IMR-90 (cell line): ENCODE data around the gene LONP1. TPM values are rescaled to one million over a fixed set of nuclear protein-coding genes. Genes with fewer than 3 reads are reported as not detected.

Experiments
- ATAC-seq: fragments of 200-7000 bp; cut with Tn5 transposase; 2 replicates; pipeline ENCODE4 v1.9.1; 2020; ENCODE audit warnings: low read depth, mild to moderate bottlenecking, moderate library complexity
- BruUV-seq: library from RNA; stranded (reverse); fragments of 400-500 nt; replicated peaks from 2 replicates; lab custom pipeline; 2021; lab: Mats Ljungman, UMichigan
- CTCF ChIA-PET: fragments of 300-600 bp; formaldehyde crosslinking; extraction: SDS; loops from one replicate; lab custom pipeline; 2021; ENCODE audit warnings: antibody characterized with exemption; lab: Yijun Ruan, JAX
- POLR2A ChIA-PET: fragments of 300-600 bp; sonication (Branson Sonifier 250); formaldehyde crosslinking; loops from one replicate; lab custom pipeline; 2022; ENCODE audit warnings: antibody characterized with exemption; ENCODE audit not compliant: unreplicated experiment; lab: Charles Lee
- DNase-seq: peaks from one replicate; pipeline ENCODE4 v3.0.0; 2013
- H2AFZ ChIP-seq: replicated peaks from 2 replicates; pipeline ENCODE3; 2013; ENCODE audit warnings: low read length, mild to moderate bottlenecking; ENCODE audit not compliant: poor library complexity
- H2AK5ac ChIP-seq: 2 replicates; pipeline ENCODE4 v1.6.1; 2013; ENCODE audit warnings: low read depth, low read length, inconsistent platforms
- H2AK9ac ChIP-seq: replicated peaks from 2 replicates; pipeline ENCODE3; 2013; ENCODE audit warnings: mild to moderate bottlenecking, low read depth, low read length, moderate library complexity; ENCODE audit not compliant: poor library complexity
- H2BK120ac ChIP-seq: 2 replicates; pipeline ENCODE4 v1.6.1; 2013; ENCODE audit warnings: low read depth, low read length, inconsistent platforms
- H2BK15ac ChIP-seq: 3 replicates; pipeline ENCODE4 v1.6.1; 2013; ENCODE audit warnings: low read depth, low read length, inconsistent platforms
- H2BK20ac ChIP-seq: 2 replicates; pipeline ENCODE4 v1.6.1; 2013; ENCODE audit warnings: low read depth, mild to moderate bottlenecking, inconsistent platforms, low read length, moderate library complexity
- H2BK5ac ChIP-seq: 2 replicates; pipeline ENCODE4 v1.6.1; 2013; ENCODE audit warnings: mild to moderate bottlenecking, low read depth, low read length, inconsistent platforms; ENCODE audit not compliant: poor library complexity, severe bottlenecking
- H3K14ac ChIP-seq: replicated peaks from 2 replicates; pipeline ENCODE4 v1.6.1; 2013; ENCODE audit warnings: low read depth, low read length, inconsistent platforms
- H3K18ac ChIP-seq: 2 replicates; pipeline ENCODE4 v1.6.1; 2013; ENCODE audit warnings: low read depth, low read length, control low read depth
- H3K23ac ChIP-seq: 2 replicates; pipeline ENCODE4 v1.6.1; 2013; ENCODE audit warnings: low read depth, low read length, inconsistent platforms
- H3K27ac ChIP-seq: 2 replicates; pipeline ENCODE4 v1.5.1; 2013; ENCODE audit warnings: mild to moderate bottlenecking, control low read depth, low read length; ENCODE audit not compliant: insufficient read depth
- H3K27me3 ChIP-seq: 2 replicates; pipeline ENCODE4 v1.6.1; 2013; ENCODE audit warnings: low read length; ENCODE audit not compliant: control insufficient read depth, insufficient read depth
- H3K36me3 ChIP-seq: 2 replicates; pipeline ENCODE4 v1.6.1; 2013; ENCODE audit warnings: low read length, mixed read lengths; ENCODE audit not compliant: control insufficient read depth, insufficient read depth
- H3K4ac ChIP-seq: 2 replicates; pipeline ENCODE4 v1.6.1; 2013; ENCODE audit warnings: low read depth, low read length, inconsistent platforms
- H3K4me1 ChIP-seq: 2 replicates; pipeline ENCODE4 v1.6.1; 2013; ENCODE audit warnings: low read length, mixed read lengths; ENCODE audit not compliant: control insufficient read depth, insufficient read depth
- H3K4me2 ChIP-seq: 2 replicates; pipeline ENCODE4 v1.6.1; 2013; ENCODE audit warnings: low read depth, mild to moderate bottlenecking, control low read depth, low read length, moderate library complexity
- H3K4me3 ChIP-seq: 2 replicates; pipeline ENCODE4 v1.5.1; 2013; ENCODE audit warnings: low read depth, mild to moderate bottlenecking, control low read depth, low read length, moderate library complexity; ENCODE audit not compliant: insufficient read depth
- H3K56ac ChIP-seq: 2 replicates; pipeline ENCODE4 v1.6.1; 2013; ENCODE audit warnings: low read length, inconsistent platforms; ENCODE audit not compliant: insufficient read depth; ENCODE audit errors: extremely low read depth
- H3K79me1 ChIP-seq, 2 experiments: 2 replicates each; pipeline ENCODE4 v1.6.1; 2013; ENCODE audit warnings: low read length in 2 of 2, inconsistent platforms in 1 of 2, low read depth in 1 of 2
- H3K9ac ChIP-seq: 2 replicates; pipeline ENCODE4 v1.6.1; 2013; ENCODE audit warnings: low read depth, low read length, control low read depth
- H3K9me1 ChIP-seq: 2 replicates; pipeline ENCODE4 v1.6.1; 2013; ENCODE audit warnings: low read length, inconsistent platforms; ENCODE audit not compliant: insufficient read depth
- H3K9me3 ChIP-seq: 2 replicates; pipeline ENCODE4 v1.6.1; 2013; ENCODE audit warnings: low read length; ENCODE audit not compliant: control insufficient read depth, insufficient read depth
- H4K20me1 ChIP-seq: 2 replicates; pipeline ENCODE4 v1.6.1; 2013; ENCODE audit warnings: low read length, inconsistent platforms; ENCODE audit not compliant: insufficient read depth
- H4K5ac ChIP-seq: 2 replicates; pipeline ENCODE4 v1.6.1; 2013; ENCODE audit warnings: mild to moderate bottlenecking, low read depth, low read length, control low read depth
- H4K8ac ChIP-seq, 2 experiments: 2 replicates each; pipeline ENCODE4 v1.6.1; 2013; ENCODE audit warnings: low read depth in 2 of 2, low read length in 2 of 2, control low read depth in 1 of 2, inconsistent platforms in 1 of 2
- H4K91ac ChIP-seq: 2 replicates; pipeline ENCODE4 v1.6.1; 2013; ENCODE audit warnings: low read depth, low read length, inconsistent platforms; ENCODE audit not compliant: insufficient read depth
- CEBPB ChIP-seq: IDR thresholded peaks from 2 replicates; pipeline ENCODE4 v1.6.1; 2012; ENCODE audit warnings: low read depth, low read length, improper control_type of control experiment
- CHD1 ChIP-seq: IDR thresholded peaks from 2 replicates; pipeline ENCODE4 v1.6.1; 2012; ENCODE audit warnings: low read depth, low read length, improper control_type of control experiment
- RCOR1 ChIP-seq: IDR thresholded peaks from 2 replicates; pipeline ENCODE4 v1.6.1; 2012; ENCODE audit warnings: mild to moderate bottlenecking, low read length, improper control_type of control experiment; ENCODE audit not compliant: insufficient replicate concordance
- RFX5 ChIP-seq: IDR thresholded peaks from 2 replicates; pipeline ENCODE4 v1.8.0; 2012; ENCODE audit warnings: low read depth, mild to moderate bottlenecking, low read length, moderate library complexity
- WGBS, 2 experiments: methylation state at CpG; one replicate each; pipeline versions ENCODE4 v1.1.5 to v1.1.7; 2013; ENCODE audit warnings: missing lambda C conversion rate in 2 of 2; ENCODE audit not compliant: insufficient read length in 1 of 2; ENCODE audit errors: extremely low coverage in 2 of 2; 5-methylcytosine and 5-hydroxymethylcytosine counted together
- dilution Hi-C: fragments of 300-500 bp; cut with HindIII; formaldehyde crosslinking; loops from one replicate; pipeline ENCODE4 v1.14.3; 2018; ENCODE audit warnings: low sequenced_read_pairs; ENCODE audit not compliant: unreplicated experiment
- in situ Hi-C: fragments of 300-500 bp; cut with MboI; formaldehyde crosslinking; loops from 3 replicates; pipeline ENCODE4 v1.14.3; 2019; ENCODE audit warnings: low sequenced_read_pairs, inconsistent platforms, mixed read lengths
- intact Hi-C: fragments of 100-400 bp; cut with micrococcal nuclease; formaldehyde crosslinking; loops from 2 replicates; pipeline ENCODE4 v1.10.0; 2022
- polyA plus RNA-seq, 3 experiments: library from polyadenylated mRNA; depleted of rRNA; stranded (reverse); fragments of >200 nt; gene quantifications; 2 replicates each; pipeline ENCODE4 v1.2.3, GENCODE V29; 2012; ENCODE audit warnings: low replicate concordance in 1 of 3
- total RNA-seq: library from RNA; depleted of rRNA; stranded (reverse); fragments of >200 nt; gene quantifications from 2 replicates; pipeline ENCODE4 v1.2.3, GENCODE V29; 2012

LONP1 gene
- total and polyA plus RNA-seq, 2 of the 4 experiments (the other 2 are of a cell fraction): 64.2 to 93.2 TPM

- no peak overlapping the region for H3K56ac ChIP-seq
- no peak overlapping the region for H2BK15ac ChIP-seq
- H2BK5ac ChIP-seq: no peak overlapping the region
- H3K27ac ChIP-seq: no peak overlapping the region
- no peaks in the 10 kb centered on the region for H3K27me3 ChIP-seq
- no peak overlapping the region for H3K23ac ChIP-seq
- no peak overlapping the region for H3K9ac ChIP-seq
- no TSS peak for BruUV-seq
- no peak overlapping the region for H3K4me3 ChIP-seq
- H3K4ac ChIP-seq: no peak overlapping the region
- intact Hi-C loops: loop anchor here (5.0 kb wide), 1 partner anchor 46 kb away; the partner anchor contains the start of genes SAFB and SAFB2
- no peak overlapping the region for H2BK120ac ChIP-seq
- WGBS, 2 experiments: 91% methylated on average over 10 of the region's 22 CpGs; no CpG with 5 or more reads in 1 of the 2 experiments
- H2AK9ac ChIP-seq: no peak overlapping the region
- H3K4me1 ChIP-seq: no peaks in the 10 kb centered on the region
- H3K9me1 ChIP-seq: peaks cover 6% of the 10 kb centered on the region; the same call in 1 of the 2 replicates
- dilution Hi-C loops: no loop called here
- no peak overlapping the region for H3K18ac ChIP-seq
- H2AFZ ChIP-seq: no peak overlapping the region
- H2AK5ac ChIP-seq: no peak overlapping the region
- H3K36me3 ChIP-seq: peaks cover 66% of the 10 kb centered on the region
- in situ Hi-C loops: no loop called here
- H3K79me1 ChIP-seq: peaks cover 3 to 55% of the 10 kb centered on the region in 2 experiments; a peak in 2 of 4 replicates
- DNase-seq (no peak), ATAC-seq (no peak)
- ChIA-PET CTCF (no interaction called here), POLR2A (no interaction called here)
- H3K9me3 ChIP-seq: no peaks in the 10 kb centered on the region
- no peak overlapping the region for H4K5ac ChIP-seq
- H3K4me2 ChIP-seq: no peak overlapping the region
- H4K20me1 ChIP-seq: peaks cover 35% of the 10 kb centered on the region
- H2BK20ac ChIP-seq: no peak overlapping the region
- no peak overlapping the region for H4K8ac ChIP-seq
- no peak for TF ChIP-seq CEBPB
- no peak for TF ChIP-seq RFX5
- no peak for TF ChIP-seq CHD1
- TF ChIP-seq RCOR1: no peak
- H4K91ac ChIP-seq: no peak overlapping the region
- H3K14ac ChIP-seq: no peak overlapping the region
Measured at GRCh38 chr19:5667751-5668271, 52.1 kb downstream of the LONP1 start.
